B cell (primary cell): ENCODE results near the gene MYG1.

ENCODE experiments used
- EZH2 ChIP-seq: IDR thresholded peaks from 2 replicates; pipeline ENCODE4 v1.6.1; 2012; ENCODE audit warnings: borderline replicate concordance, low read depth, mild to moderate bottlenecking, moderate library complexity, low read length; ENCODE audit not compliant: insufficient read depth, poor library complexity, severe bottlenecking
- TF ChIP-seq, protein P1 (sequence below): fragments of 200-600 bp; IDR thresholded peaks from one replicate; pipeline ENCODE4 v1.8.0; 2022; ENCODE audit warnings: antibody characterized with exemption, mild to moderate bottlenecking

DNA sequence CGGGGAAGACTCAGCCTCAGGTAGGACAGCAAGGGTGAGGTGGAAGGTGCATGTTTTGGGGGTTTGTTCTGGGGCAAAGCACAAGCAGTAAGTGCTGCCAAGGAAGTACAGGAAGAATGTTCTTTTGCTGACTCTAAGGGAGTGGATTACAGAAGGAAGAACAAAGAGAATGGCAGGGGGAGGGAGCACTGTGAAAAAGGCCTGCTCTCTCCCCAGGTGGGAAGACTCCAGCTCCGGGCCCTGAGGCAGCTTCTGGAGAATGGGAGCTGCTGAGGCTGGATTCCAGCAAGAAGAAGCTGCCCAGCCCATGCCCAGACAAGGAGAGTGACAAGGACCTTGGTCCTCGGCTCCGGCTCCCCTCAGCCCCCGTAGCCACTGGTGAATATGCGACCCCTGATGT is 11.2 kb upstream of the MYG1 start:
- TF ChIP-seq, protein P1, sequence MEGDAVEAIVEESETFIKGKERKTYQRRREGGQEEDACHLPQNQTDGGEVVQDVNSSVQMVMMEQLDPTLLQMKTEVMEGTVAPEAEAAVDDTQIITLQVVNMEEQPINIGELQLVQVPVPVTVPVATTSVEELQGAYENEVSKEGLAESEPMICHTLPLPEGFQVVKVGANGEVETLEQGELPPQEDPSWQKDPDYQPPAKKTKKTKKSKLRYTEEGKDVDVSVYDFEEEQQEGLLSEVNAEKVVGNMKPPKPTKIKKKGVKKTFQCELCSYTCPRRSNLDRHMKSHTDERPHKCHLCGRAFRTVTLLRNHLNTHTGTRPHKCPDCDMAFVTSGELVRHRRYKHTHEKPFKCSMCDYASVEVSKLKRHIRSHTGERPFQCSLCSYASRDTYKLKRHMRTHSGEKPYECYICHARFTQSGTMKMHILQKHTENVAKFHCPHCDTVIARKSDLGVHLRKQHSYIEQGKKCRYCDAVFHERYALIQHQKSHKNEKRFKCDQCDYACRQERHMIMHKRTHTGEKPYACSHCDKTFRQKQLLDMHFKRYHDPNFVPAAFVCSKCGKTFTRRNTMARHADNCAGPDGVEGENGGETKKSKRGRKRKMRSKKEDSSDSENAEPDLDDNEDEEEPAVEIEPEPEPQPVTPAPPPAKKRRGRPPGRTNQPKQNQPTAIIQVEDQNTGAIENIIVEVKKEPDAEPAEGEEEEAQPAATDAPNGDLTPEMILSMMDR, result no peak
- TF ChIP-seq EZH2, result no peak
